Stomach (tissue), 9 donors: ENCODE data around the gene SLC25A46. TPM values are rescaled to one million over a fixed set of nuclear protein-coding genes. Genes with fewer than 3 reads are reported as not detected.
A peak's percentile ranks its signal among the peaks of the same experiment; 100 is the strongest.

ENCODE experiments used
- DNase-seq, 2 donors: peaks; one replicate each; pipeline versions ENCODE4 v3.0.0 to v3.0.0-alpha.2; 2013 to 2019
- H3K27ac ChIP-seq, 5 donors: fragments of 200-600 bp in 4 of 5; sonication (generic) in 4 of 5; one replicate each; pipeline ENCODE4 v1.5.1; 2013 to 2019; ENCODE audit warnings: mild to moderate bottlenecking in 1 of 5, moderate library complexity in 1 of 5
- H3K27me3 ChIP-seq, 3 donors: fragments of 200-600 bp; sonication (generic); one replicate each; pipeline ENCODE4 v1.5.1; 2017 to 2019; ENCODE audit warnings: mixed run types in 1 of 3
- H3K36me3 ChIP-seq, 4 donors: fragments of 200-600 bp; sonication (generic); 1 replicate in 3 of 4; 2 replicates in 1 of 4; pipeline ENCODE4 v1.5.1; 2016 to 2019
- H3K4me1 ChIP-seq, 4 donors: fragments of 200-600 bp; sonication (generic); one replicate each; pipeline ENCODE4 v1.5.1; 2016 to 2019
- H3K4me3 ChIP-seq, 4 donors: fragments of 200-600 bp; sonication (generic) in 3 of 4; one replicate each; pipeline ENCODE4 v1.5.1; 2016 to 2019; ENCODE audit warnings: mild to moderate bottlenecking in 1 of 4
- H3K9me3 ChIP-seq, 4 donors: fragments of 200-600 bp; sonication (generic); one replicate each; pipeline ENCODE4 v1.5.1; 2016 to 2019
- EP300 ChIP-seq: sonication (generic); formaldehyde crosslinking; IDR thresholded peaks from one replicate; pipeline ENCODE4 v1.6.1; 2017; ENCODE audit warnings: antibody characterized with exemption
- POLR2A ChIP-seq, 4 donors: fragments of 450-650 bp; IDR thresholded peaks; one replicate each; pipeline ENCODE4 v1.6.1; 2016; ENCODE audit warnings: antibody characterized with exemption in 4 of 4, control low read depth in 2 of 4, mild to moderate bottlenecking in 1 of 4, moderate library complexity in 1 of 4
- POLR2AphosphoS5 ChIP-seq, 3 donors: sonication (generic); formaldehyde crosslinking; IDR thresholded peaks; one replicate each; pipeline ENCODE4 v1.6.1; 2016; ENCODE audit warnings: antibody characterized with exemption in 3 of 3
- WGBS, 5 donors: extraction: QIAGEN DNeasy Blood & Tissue Kit in 3 of 5; methylation state at CpG; one replicate each; pipeline versions ENCODE4 v1.1.5 to v1.1.7; 2013 to 2018; 5-methylcytosine and 5-hydroxymethylcytosine counted together
- intact Hi-C: fragments of 100-400 bp; cut with DNase I; formaldehyde crosslinking; loops from one replicate; pipeline ENCODE4 v1.15.1; 2023; ENCODE audit warnings: low total_unique reads
- polyA plus RNA-seq, 3 donors: library from polyadenylated mRNA; stranded (reverse); fragments of 200-250 nt; gene quantifications; one replicate each; pipeline ENCODE4 v1.2.3, GENCODE V29; 2013
- total RNA-seq, 5 donors: library from RNA; depleted of rRNA; stranded (reverse); fragments of >200 nt; gene quantifications; one replicate each; pipeline versions ENCODE4 v1.1.0 to v1.2.3, GENCODE V29; 2014 to 2016
- TF ChIP-seq, protein P1 (sequence below), 7 experiments: fragments of 450-650 bp in 4 of 7; fragments of 200-600 bp in 3 of 7; sonication (generic) in 3 of 7; IDR thresholded peaks; one replicate each; pipeline ENCODE4 v1.5.1; 2016 to 2019; ENCODE audit warnings: antibody characterized with exemption in 7 of 7, control low read depth in 2 of 7, mild to moderate bottlenecking in 1 of 7
- donor health status: healthy with polysubstance abuse.
- donor health status: Bipolar disorder and iron deficiency.
- donor health status: healthy.

The SLC25A46 gene
- total and polyA plus RNA-seq, 8 donors = 10.5 to 106 (median 32.4) TPM

- 60 to 71% (median 68%) methylated on average over 8 of the region's 8 CpGs for WGBS, 5 donors
Observed at GRCh38 chr5:110751902-110752762, 13.3 kb downstream of the SLC25A46 start.

DNA sequence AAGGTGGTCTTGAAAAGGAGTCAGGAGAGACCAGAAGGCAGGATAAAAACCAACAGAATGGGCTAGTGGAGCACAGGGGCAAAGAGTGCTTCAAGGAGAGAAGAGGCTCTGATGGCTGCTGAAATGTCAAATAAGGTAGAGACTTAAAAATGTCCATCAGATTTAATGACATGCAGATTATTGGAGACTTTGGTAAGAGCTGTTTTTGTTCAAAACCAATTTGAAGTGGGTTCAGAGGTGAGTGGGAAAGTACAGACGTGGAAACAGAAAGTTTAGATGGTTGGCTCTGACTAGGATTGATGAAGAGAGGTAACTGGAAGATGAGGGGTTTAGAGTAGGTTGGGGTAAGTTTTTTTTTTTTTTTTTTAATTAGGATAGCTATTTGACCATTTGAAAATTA lies 14.1 kb downstream of the SLC25A46 start:
- DNase-seq = no peak
- intact Hi-C loops = loop anchor here (10.0 kb wide), 1 partner anchor 342 kb away; the partner anchor contains the start of gene WDR36
- Histone ChIP-seq H3K4me1 (peaks cover 0 to 5% (median 2%) of the 10 kb centered on the region in 4 donors), H3K27ac (peak overlapping the region in 1 of 5 donors; percentile 31), H3K36me3 (peaks cover 0 to 70% (median 48%) of the 10 kb centered on the region in 4 donors), H3K4me3 (no peak overlapping the region), H3K9me3 (no peaks in the 10 kb centered on the region), H3K27me3 (no peaks in the 10 kb centered on the region)
- WGBS, 5 donors = 76 to 83% (median 80%) methylated on average over 1 of the region's 1 CpG
- TF ChIP-seq, protein P1, sequence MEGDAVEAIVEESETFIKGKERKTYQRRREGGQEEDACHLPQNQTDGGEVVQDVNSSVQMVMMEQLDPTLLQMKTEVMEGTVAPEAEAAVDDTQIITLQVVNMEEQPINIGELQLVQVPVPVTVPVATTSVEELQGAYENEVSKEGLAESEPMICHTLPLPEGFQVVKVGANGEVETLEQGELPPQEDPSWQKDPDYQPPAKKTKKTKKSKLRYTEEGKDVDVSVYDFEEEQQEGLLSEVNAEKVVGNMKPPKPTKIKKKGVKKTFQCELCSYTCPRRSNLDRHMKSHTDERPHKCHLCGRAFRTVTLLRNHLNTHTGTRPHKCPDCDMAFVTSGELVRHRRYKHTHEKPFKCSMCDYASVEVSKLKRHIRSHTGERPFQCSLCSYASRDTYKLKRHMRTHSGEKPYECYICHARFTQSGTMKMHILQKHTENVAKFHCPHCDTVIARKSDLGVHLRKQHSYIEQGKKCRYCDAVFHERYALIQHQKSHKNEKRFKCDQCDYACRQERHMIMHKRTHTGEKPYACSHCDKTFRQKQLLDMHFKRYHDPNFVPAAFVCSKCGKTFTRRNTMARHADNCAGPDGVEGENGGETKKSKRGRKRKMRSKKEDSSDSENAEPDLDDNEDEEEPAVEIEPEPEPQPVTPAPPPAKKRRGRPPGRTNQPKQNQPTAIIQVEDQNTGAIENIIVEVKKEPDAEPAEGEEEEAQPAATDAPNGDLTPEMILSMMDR (IDR thresholded peaks at IDR 0.05) = no peak
- no peak for TF ChIP-seq POLR2AphosphoS5 (IDR thresholded peaks at IDR 0.05)
- no peak for TF ChIP-seq POLR2A (IDR thresholded peaks at IDR 0.05)
- no peak for TF ChIP-seq EP300

More at GRCh38 chr5:110751902-110752762, 13.3 kb downstream of the SLC25A46 start:
- Histone ChIP-seq H3K4me1 (peaks cover 0 to 5% (median under 1%) of the 10 kb centered on the region in 4 donors), H3K27ac (peak overlapping the region in 1 of 5 donors; percentile 31), H3K36me3 (peaks cover 0 to 71% (median 54%) of the 10 kb centered on the region in 4 donors), H3K9me3 (no peaks in the 10 kb centered on the region), H3K27me3 (no peaks in the 10 kb centered on the region), H3K4me3 (no peak overlapping the region)
- intact Hi-C loops = loop anchor here (10.0 kb wide), 1 partner anchor 343 kb away; the partner anchor contains the start of gene WDR36
- DNase-seq = peak in 1 of 2 donors; percentile 18
- TF ChIP-seq EP300 = no peak
- TF ChIP-seq, protein P1 (IDR thresholded peaks at IDR 0.05) = no peak

GRCh38 chr5:110753600-110753999 lies 14.8 kb downstream of the SLC25A46 start:
- Histone ChIP-seq H3K27ac (no peak overlapping the region), H3K4me1 (peaks cover 0 to 5% (median 2%) of the 10 kb centered on the region in 4 donors), H3K27me3 (no peaks in the 10 kb centered on the region), H3K9me3 (no peaks in the 10 kb centered on the region), H3K36me3 (peaks cover 0 to 70% (median 48%) of the 10 kb centered on the region in 4 donors), H3K4me3 (no peak overlapping the region)
- 82 to 94% (median 92%) methylated on average over 2 of the region's 2 CpGs for WGBS, 5 donors
- no peak for TF ChIP-seq EP300
- no peak for TF ChIP-seq POLR2AphosphoS5 (IDR thresholded peaks at IDR 0.05)
- TF ChIP-seq, protein P1 (IDR thresholded peaks at IDR 0.05) = no peak
- no peak for TF ChIP-seq POLR2A (IDR thresholded peaks at IDR 0.05)
- no peak for DNase-seq
- intact Hi-C loops = loop anchor here (10.0 kb wide), 1 partner anchor 341 kb away; the partner anchor contains the start of gene WDR36

DNA sequence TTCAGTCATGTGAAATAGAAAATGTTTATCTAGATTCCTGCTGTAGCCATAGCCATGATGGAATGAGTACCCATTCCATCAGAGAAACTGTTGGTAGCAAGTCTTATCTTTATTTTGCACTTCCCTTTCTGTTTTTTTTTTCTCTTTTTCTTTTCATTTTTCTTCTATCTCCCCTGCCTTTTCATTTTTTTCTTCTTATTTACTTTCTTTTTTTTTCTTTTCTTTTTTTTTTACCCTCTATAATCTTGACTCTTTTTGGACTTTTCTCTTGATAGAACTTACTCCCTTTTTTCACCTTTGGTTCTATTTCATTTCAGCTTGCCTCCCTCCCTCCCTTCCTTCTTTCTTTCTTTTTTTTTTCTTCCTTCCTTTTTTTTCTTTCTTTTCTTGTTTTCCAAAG lies 15.4 kb downstream of the SLC25A46 start:
- Histone ChIP-seq H3K9me3 (no peaks in the 10 kb centered on the region), H3K36me3 (peaks cover 0 to 70% (median 48%) of the 10 kb centered on the region in 4 donors), H3K27me3 (no peaks in the 10 kb centered on the region), H3K27ac (no peak overlapping the region), H3K4me1 (peaks cover 0 to 5% (median 2%) of the 10 kb centered on the region in 4 donors), H3K4me3 (no peak overlapping the region)
- no peak for DNase-seq
- no peak for TF ChIP-seq POLR2AphosphoS5 (IDR thresholded peaks at IDR 0.05)
- TF ChIP-seq, protein P1 (IDR thresholded peaks at IDR 0.05) = no peak
- TF ChIP-seq EP300 = no peak
- TF ChIP-seq POLR2A (IDR thresholded peaks at IDR 0.05) = no peak
- intact Hi-C loops = loop anchor here (10.0 kb wide), 1 partner anchor 341 kb away; the partner anchor contains the start of gene WDR36
